ENCODE data around the gene KCNC1. TPM values are rescaled to one million over a fixed set of nuclear protein-coding genes. Genes with fewer than 3 reads are reported as not detected.

KCNC1 gene
- total and polyA plus RNA-seq, 4 donors = 0.54 TPM; not detected in 3

- Histone ChIP-seq H3K4me3 (ENCODE audit: low read depth in 1 of 3, low read length in 3 of 3) (no peak overlapping the region), H3K27me3 (ENCODE audit: control insufficient read depth in 4 of 4, insufficient read depth in 4 of 4, low read length in 3 of 4) (no peaks in the 10 kb centered on the region), H3K36me3 (ENCODE audit: control insufficient read depth in 4 of 4, insufficient read depth in 3 of 4, low read depth in 1 of 4, low read length in 3 of 4) (no peaks in the 10 kb centered on the region), H3K9me3 (ENCODE audit: control insufficient read depth in 4 of 4, low read length in 3 of 4) (no peaks in the 10 kb centered on the region), H3K27ac (ENCODE audit: low read depth in 1 of 2, low read length in 2 of 2) (no peak overlapping the region), H3K9ac (ENCODE audit: low read depth in 1 of 2, low read length in 2 of 2) (no peak overlapping the region), H3K4me1 (ENCODE audit: control insufficient read depth in 4 of 4, insufficient read depth in 4 of 4, low read length in 3 of 4) (no peaks in the 10 kb centered on the region)
- no peak for TF ChIP-seq HNF4A (conservative IDR thresholded peaks at IDR 0.05)
- no peak for TF ChIP-seq ATF3 (IDR thresholded peaks at IDR 0.05)
- no peak for DNase-seq (ENCODE audit: low spot score)
- WGBS = 78% methylated on average over 4 of the region's 4 CpGs
These were observed 87.2 kb downstream of the KCNC1 start for GRCh38 chr11:17821648-17822400.

- Histone ChIP-seq H3K9me3 (ENCODE audit: control insufficient read depth in 4 of 4, low read length in 3 of 4) (no peaks in the 10 kb centered on the region), H3K27ac (ENCODE audit: low read depth in 1 of 2, low read length in 2 of 2) (no peak overlapping the region), H3K9ac (ENCODE audit: low read depth in 1 of 2, low read length in 2 of 2) (peak overlapping the region in 1 of 2 donors; percentile 4), H3K4me1 (ENCODE audit: control insufficient read depth in 4 of 4, insufficient read depth in 4 of 4, low read length in 3 of 4) (no peaks in the 10 kb centered on the region), H3K4me3 (ENCODE audit: low read depth in 1 of 3, low read length in 3 of 3) (no peak overlapping the region), H3K36me3 (ENCODE audit: control insufficient read depth in 4 of 4, insufficient read depth in 3 of 4, low read depth in 1 of 4, low read length in 3 of 4) (no peaks in the 10 kb centered on the region), H3K27me3 (ENCODE audit: control insufficient read depth in 4 of 4, insufficient read depth in 4 of 4, low read length in 3 of 4) (no peaks in the 10 kb centered on the region)
- DNase-seq (ENCODE audit: low spot score) = no peak
- 88% methylated on average over 5 of the region's 5 CpGs for WGBS
- TF ChIP-seq ZBTB33 (IDR thresholded peaks at IDR 0.05) (no peak), GABPA (IDR thresholded peaks at IDR 0.05 in 1 of 2, conservative IDR thresholded peaks at IDR 0.05 in 1 of 2) (no peak), YY1 (IDR thresholded peaks at IDR 0.05) (no peak), NR2F2 (IDR thresholded peaks at IDR 0.05) (no peak), JUND (IDR thresholded peaks at IDR 0.05) (no peak), REST (IDR thresholded peaks at IDR 0.05) (no peak), FOXA2 (IDR thresholded peaks at IDR 0.05) (no peak), CTCF (IDR thresholded peaks at IDR 0.05; ENCODE audit: low read depth, low read length, missing input control) (no peak), MAX (IDR thresholded peaks at IDR 0.05) (no peak)
These were observed 87.8 kb downstream of the KCNC1 start for GRCh38 chr11:17822401-17822781.
